ENCODE data around the gene EFS.

GRCh38 chr14:23399591-23399990, 34.6 kb upstream of the EFS start:
- TF ChIP-seq CTCF (IDR thresholded peaks at IDR 0.05), result no peak
- no peak for TF ChIP-seq POLR2A (IDR thresholded peaks at IDR 0.05)
- TF ChIP-seq POLR2AphosphoS5 (IDR thresholded peaks at IDR 0.05), result no peak

Measured in breast epithelium (tissue), 3 donors.